ENCODE data around the gene PPBP. TPM values are rescaled to one million over a fixed set of nuclear protein-coding genes. Genes with fewer than 3 reads are reported as not detected.
"Not testable (repeated sequence)": the region's sequence is repeated elsewhere in the genome, so short reads cannot be mapped to it uniquely, and the experiment has no call there.

The PPBP gene
- total and polyA plus RNA-seq, 4 donors = 0.67 to 55.0 (median 1.4) TPM

DNA sequence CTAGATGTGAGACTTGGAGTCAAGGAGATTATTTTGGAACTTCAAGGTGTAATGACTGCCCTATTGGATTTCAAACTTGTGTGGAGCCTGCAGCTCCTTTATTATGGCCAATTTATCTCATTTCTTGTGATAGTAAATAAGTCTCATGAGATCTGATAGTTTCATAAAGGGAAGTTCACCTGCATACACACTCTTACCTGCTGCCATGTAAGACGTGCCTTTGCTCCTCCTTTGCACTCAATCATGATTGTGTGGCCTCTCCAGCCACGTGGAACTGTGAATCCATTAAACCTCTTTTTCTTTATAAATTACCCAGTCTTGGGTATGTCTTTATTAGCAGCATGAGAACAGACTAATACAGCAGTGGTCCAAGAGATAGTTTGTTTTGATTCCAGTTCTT, 25.3 kb downstream of the PPBP start:
- 71% methylated on average over 2 of the region's 2 CpGs for WGBS
- H3K4me3 ChIP-seq (ENCODE audit: low read depth in 1 of 3, low read length in 3 of 3) = no peak overlapping the region
- H3K27ac ChIP-seq (ENCODE audit: low read depth in 1 of 2, low read length in 2 of 2) = no peak overlapping the region
- H3K4me1 ChIP-seq (ENCODE audit: control insufficient read depth in 4 of 4, insufficient read depth in 4 of 4, low read length in 3 of 4) = no peaks in the 10 kb centered on the region
- peaks cover 0 to 3% (median 0%) of the 10 kb centered on the region in 4 donors for H3K27me3 ChIP-seq (ENCODE audit: control insufficient read depth in 4 of 4, insufficient read depth in 4 of 4, low read length in 3 of 4)
- H3K36me3 ChIP-seq (ENCODE audit: control insufficient read depth in 4 of 4, insufficient read depth in 3 of 4, low read depth in 1 of 4, low read length in 3 of 4) = no peaks in the 10 kb centered on the region
- TF ChIP-seq, protein P1, sequence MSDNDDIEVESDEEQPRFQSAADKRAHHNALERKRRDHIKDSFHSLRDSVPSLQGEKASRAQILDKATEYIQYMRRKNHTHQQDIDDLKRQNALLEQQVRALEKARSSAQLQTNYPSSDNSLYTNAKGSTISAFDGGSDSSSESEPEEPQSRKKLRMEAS (IDR thresholded peaks at IDR 0.05) = no peak
- TF ChIP-seq FOXA1 (IDR thresholded peaks at IDR 0.05) (no peak), HNF4G (IDR thresholded peaks at IDR 0.05) (no peak), RXRA (IDR thresholded peaks at IDR 0.05) (no peak), GABPA (IDR thresholded peaks at IDR 0.05 in 1 of 2, conservative IDR thresholded peaks at IDR 0.05 in 1 of 2) (no peak), REST (IDR thresholded peaks at IDR 0.05) (no peak)
- no peak for DNase-seq (ENCODE audit: low spot score)
- peaks cover 0 to 4% (median 1%) of the 10 kb centered on the region in 4 donors for H3K9me3 ChIP-seq (ENCODE audit: control insufficient read depth in 4 of 4, low read length in 3 of 4)
- no peak overlapping the region for H3K9ac ChIP-seq (ENCODE audit: low read depth in 1 of 2, low read length in 2 of 2)

GRCh38 chr4:73959041-73959440, 28.9 kb downstream of the PPBP start:
- not testable (repeated sequence) for H3K4me1 ChIP-seq (ENCODE audit: control insufficient read depth in 4 of 4, insufficient read depth in 4 of 4, low read length in 3 of 4); H3K36me3 ChIP-seq (ENCODE audit: control insufficient read depth in 4 of 4, insufficient read depth in 3 of 4, low read depth in 1 of 4, low read length in 3 of 4); H3K9me3 ChIP-seq (ENCODE audit: control insufficient read depth in 4 of 4, low read length in 3 of 4); H3K27ac ChIP-seq (ENCODE audit: low read depth in 1 of 2, low read length in 2 of 2); H3K27me3 ChIP-seq (ENCODE audit: control insufficient read depth in 4 of 4, insufficient read depth in 4 of 4, low read length in 3 of 4); H3K9ac ChIP-seq (ENCODE audit: low read depth in 1 of 2, low read length in 2 of 2); DNase-seq (ENCODE audit: low spot score); H3K4me3 ChIP-seq (ENCODE audit: low read depth in 1 of 3, low read length in 3 of 3)
- WGBS = 97% methylated on average over 1 of the region's 1 CpG

- Histone ChIP-seq H3K27ac (ENCODE audit: low read depth in 1 of 2, low read length in 2 of 2) (no peak overlapping the region), H3K9me3 (ENCODE audit: control insufficient read depth in 4 of 4, low read length in 3 of 4) (no peaks in the 10 kb centered on the region), H3K27me3 (ENCODE audit: control insufficient read depth in 4 of 4, insufficient read depth in 4 of 4, low read length in 3 of 4) (no peaks in the 10 kb centered on the region), H3K4me1 (ENCODE audit: control insufficient read depth in 4 of 4, insufficient read depth in 4 of 4, low read length in 3 of 4) (peaks cover 0 to 6% (median 3%) of the 10 kb centered on the region in 4 donors), H3K36me3 (ENCODE audit: control insufficient read depth in 4 of 4, insufficient read depth in 3 of 4, low read depth in 1 of 4, low read length in 3 of 4) (no peaks in the 10 kb centered on the region), H3K9ac (ENCODE audit: low read depth in 1 of 2, low read length in 2 of 2) (no peak overlapping the region), H3K4me3 (ENCODE audit: low read depth in 1 of 3, low read length in 3 of 3) (no peak overlapping the region)
- no peak for DNase-seq (ENCODE audit: low spot score)
- TF ChIP-seq, protein P1 (IDR thresholded peaks at IDR 0.05) = no peak
- no peak for TF ChIP-seq SP1 (IDR thresholded peaks at IDR 0.05)
- TF ChIP-seq ZBTB33 (IDR thresholded peaks at IDR 0.05) = no peak
- no peak for TF ChIP-seq EGR1 (IDR thresholded peaks at IDR 0.05; ENCODE audit: low read depth in 2 of 2)
- no peak for TF ChIP-seq GABPA (IDR thresholded peaks at IDR 0.05 in 1 of 2, conservative IDR thresholded peaks at IDR 0.05 in 1 of 2)
- no peak for TF ChIP-seq HNF4G (IDR thresholded peaks at IDR 0.05)
- no peak for TF ChIP-seq YY1 (IDR thresholded peaks at IDR 0.05)
- no peak for TF ChIP-seq FOXA2 (IDR thresholded peaks at IDR 0.05)
- no peak for TF ChIP-seq REST (IDR thresholded peaks at IDR 0.05)
- no peak for TF ChIP-seq NR2F2 (IDR thresholded peaks at IDR 0.05)
- no peak for TF ChIP-seq TAF1 (conservative IDR thresholded peaks at IDR 0.05)
- TF ChIP-seq ATF3 (IDR thresholded peaks at IDR 0.05) = no peak
- no peak for TF ChIP-seq RXRA (IDR thresholded peaks at IDR 0.05)
- 91% methylated on average over 3 of the region's 3 CpGs for WGBS
Observed at GRCh38 chr4:73952352-73952751, 35.6 kb downstream of the PPBP start.

- not testable (repeated sequence) for DNase-seq (ENCODE audit: low spot score); H3K27me3 ChIP-seq (ENCODE audit: control insufficient read depth in 4 of 4, insufficient read depth in 4 of 4, low read length in 3 of 4); H3K9me3 ChIP-seq (ENCODE audit: control insufficient read depth in 4 of 4, low read length in 3 of 4); H3K27ac ChIP-seq (ENCODE audit: low read depth in 1 of 2, low read length in 2 of 2); H3K4me1 ChIP-seq (ENCODE audit: control insufficient read depth in 4 of 4, insufficient read depth in 4 of 4, low read length in 3 of 4); H3K9ac ChIP-seq (ENCODE audit: low read depth in 1 of 2, low read length in 2 of 2); H3K4me3 ChIP-seq (ENCODE audit: low read depth in 1 of 3, low read length in 3 of 3); H3K36me3 ChIP-seq (ENCODE audit: control insufficient read depth in 4 of 4, insufficient read depth in 3 of 4, low read depth in 1 of 4, low read length in 3 of 4)
- WGBS = 65% methylated on average over 8 of the region's 8 CpGs
Observed at GRCh38 chr4:73950376-73950920, 37.5 kb downstream of the PPBP start.
